ENCODE data around the gene PCDHGA7.
"Not testable (repeated sequence)": the region's sequence is repeated elsewhere in the genome, so short reads cannot be mapped to it uniquely, and the experiment has no call there.

Gene PCDHGA7

DNA sequence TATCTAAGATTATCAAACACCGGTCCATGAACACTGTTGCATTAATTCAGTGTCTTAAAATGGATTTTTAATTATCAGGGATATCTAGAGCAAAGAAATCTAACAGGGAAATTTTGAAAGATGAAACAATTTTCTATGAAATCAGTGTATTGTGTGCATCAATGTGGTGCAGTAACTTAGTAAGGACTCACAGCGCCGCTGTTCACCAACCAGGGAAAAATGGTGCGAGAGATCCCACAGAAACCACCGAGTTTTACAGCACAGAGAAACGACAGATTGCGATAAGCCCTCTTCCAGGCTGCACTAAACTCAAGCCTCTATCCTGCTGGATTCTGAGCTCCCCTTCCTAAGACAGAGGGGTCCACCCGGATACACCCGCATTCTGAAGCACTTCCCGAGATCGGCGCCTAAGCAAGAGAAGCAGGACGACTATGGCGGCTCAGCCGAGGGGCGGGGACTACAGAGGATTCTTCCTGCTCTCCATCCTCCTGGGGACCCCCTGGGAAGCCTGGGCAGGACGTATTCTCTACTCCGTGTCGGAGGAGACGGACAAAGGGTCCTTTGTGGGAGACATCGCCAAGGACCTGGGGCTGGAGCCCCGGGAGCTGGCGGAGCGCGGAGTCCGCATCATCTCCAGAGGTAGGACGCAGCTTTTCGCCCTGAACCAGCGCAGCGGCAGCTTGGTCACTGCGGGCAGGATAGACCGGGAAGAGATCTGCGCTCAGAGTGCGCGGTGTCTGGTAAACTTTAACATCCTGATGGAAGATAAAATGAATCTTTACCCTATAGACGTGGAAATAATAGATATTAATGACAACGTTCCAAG, at the start of gene PCDHGA7:
Gene PCDHGA7 (plus strand): TSS at position 274 of the 826 bp plus-strand sequence. CDS start 158 bp downstream, at position 432.
- H3K27ac ChIP-seq = no peak within 1 kb of the TSS
- TF ChIP-seq, protein P1, sequence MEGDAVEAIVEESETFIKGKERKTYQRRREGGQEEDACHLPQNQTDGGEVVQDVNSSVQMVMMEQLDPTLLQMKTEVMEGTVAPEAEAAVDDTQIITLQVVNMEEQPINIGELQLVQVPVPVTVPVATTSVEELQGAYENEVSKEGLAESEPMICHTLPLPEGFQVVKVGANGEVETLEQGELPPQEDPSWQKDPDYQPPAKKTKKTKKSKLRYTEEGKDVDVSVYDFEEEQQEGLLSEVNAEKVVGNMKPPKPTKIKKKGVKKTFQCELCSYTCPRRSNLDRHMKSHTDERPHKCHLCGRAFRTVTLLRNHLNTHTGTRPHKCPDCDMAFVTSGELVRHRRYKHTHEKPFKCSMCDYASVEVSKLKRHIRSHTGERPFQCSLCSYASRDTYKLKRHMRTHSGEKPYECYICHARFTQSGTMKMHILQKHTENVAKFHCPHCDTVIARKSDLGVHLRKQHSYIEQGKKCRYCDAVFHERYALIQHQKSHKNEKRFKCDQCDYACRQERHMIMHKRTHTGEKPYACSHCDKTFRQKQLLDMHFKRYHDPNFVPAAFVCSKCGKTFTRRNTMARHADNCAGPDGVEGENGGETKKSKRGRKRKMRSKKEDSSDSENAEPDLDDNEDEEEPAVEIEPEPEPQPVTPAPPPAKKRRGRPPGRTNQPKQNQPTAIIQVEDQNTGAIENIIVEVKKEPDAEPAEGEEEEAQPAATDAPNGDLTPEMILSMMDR (conservative IDR thresholded peaks at IDR 0.05) = no peak

DNA sequence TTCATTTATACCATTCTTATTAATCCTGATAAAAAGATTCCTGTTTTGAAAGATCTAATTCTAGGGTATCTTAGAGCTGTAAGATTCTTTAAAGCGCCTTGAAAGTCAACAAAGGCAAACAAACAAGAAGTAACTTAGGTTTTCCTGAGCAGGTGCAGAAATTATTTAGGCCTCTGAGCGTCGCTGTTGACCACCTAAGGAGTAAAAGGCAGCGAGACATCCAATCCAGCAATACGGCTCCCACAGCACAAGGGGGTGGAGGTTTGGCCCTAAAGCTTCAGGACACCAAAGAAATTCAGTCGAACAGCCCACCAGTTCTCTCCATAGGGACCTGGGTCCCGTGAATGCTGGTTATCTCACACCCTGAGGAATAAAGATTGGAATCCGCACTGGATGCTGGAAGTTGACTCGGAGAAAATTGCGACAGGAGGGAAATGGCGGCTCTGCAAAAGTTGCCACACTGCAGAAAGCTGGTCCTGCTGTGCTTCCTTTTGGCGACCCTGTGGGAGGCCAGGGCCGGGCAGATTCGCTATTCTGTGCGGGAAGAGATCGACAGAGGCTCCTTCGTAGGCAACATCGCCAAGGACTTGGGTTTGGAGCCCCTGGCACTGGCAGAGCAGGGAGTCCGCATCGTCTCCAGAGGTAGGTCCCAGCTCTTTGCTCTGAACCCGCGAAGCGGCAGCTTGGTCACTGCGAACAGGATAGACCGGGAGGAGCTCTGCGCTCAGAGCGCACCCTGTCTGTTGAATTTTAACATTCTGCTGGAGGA, 43.8 kb upstream of the PCDHGA7 start, which contains the start of gene PCDHGA2:
Gene PCDHGA2 (plus strand): TSS at position 223 of the 769 bp plus-strand sequence.
- TF ChIP-seq, protein P1 (conservative IDR thresholded peaks at IDR 0.05) = peak; percentile 75
- peak within 1 kb of the TSS; percentile 11; the same call in 1 of the 2 replicates for H3K27ac ChIP-seq

DNA sequence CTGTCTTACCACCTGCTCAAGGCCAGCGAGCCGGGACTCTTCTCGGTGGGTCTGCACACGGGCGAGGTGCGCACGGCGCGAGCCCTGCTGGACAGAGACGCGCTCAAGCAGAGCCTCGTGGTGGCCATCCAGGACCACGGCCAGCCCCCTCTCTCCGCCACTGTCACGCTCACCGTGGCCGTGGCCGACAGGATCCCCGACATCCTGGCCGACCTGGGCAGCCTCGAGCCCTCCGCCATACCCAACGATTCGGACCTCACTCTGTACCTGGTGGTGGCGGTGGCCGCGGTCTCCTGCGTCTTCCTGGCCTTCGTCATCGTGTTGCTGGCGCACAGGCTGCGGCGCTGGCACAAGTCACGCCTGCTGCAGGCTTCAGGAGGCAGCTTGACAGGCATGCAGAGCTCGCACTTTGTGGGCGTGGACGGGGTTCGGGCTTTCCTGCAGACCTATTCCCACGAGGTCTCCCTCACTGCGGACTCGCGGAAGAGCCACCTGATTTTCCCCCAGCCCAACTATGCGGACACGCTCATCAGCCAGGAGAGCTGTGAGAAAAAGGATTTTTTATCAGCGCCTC, 41.7 kb upstream of the PCDHGA7 start:
- H3K27ac ChIP-seq = not testable (repeated sequence)

DNA sequence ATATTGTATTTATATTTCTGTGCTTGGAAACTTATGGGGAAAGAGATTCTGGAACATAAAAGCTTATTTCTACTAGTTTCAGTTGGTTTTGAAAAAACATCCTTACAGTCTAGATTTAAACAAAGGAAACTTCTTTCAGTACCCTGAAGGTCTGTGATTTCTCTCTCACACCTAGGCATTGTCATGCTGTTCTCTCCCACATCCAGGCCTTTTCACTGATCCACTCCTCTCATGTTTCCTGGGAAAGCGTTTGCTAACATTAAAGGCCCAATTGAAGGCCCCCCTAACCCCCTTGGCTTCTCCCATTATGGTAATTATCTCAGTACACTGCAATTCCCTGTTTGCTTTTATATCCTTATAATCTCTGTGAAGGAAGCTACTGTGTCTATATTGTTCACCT, 39.8 kb upstream of the PCDHGA7 start:
- no peak overlapping the region for H3K27ac ChIP-seq
- TF ChIP-seq, protein P1 (conservative IDR thresholded peaks at IDR 0.05) = no peak

DNA sequence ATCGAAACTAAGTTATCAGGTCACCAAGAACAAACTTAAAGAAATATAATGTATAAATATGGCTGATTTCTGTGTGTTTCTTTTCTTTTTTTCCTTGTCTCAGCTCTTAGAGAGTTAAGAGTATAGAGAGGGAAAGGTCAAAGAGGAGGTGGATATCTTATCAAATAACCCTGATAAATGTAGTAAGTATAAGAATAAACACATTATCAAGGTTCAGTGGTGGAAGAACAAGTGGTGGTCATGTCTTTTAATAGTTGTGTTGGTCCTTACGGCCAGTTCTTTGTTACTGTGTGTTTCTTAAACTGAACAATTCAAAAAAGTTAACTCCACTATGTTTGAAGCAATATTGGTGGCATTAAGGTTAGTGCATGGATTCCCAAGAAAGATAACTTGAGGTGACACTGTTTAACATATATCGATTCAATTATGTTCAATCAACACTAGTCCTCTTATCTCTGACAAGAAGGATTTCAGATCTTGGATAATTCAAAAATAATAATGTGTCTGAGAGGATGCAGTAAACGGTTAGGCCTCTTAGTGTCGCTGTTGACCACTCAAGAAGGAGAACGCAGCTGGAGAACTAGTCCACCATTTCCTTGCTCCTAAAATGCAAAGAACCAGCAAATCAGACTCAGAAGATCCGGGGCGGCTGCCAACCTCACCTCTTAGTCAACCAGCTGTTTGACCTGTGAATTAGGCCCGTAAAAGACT, 39.1 kb upstream of the PCDHGA7 start, which contains the start of gene PCDHGA3:
Gene PCDHGA3 (plus strand): TSS at position 588 of the 711 bp plus-strand sequence. CDS start 205 bp downstream, outside the sequence.
- H3K27ac ChIP-seq = no peak within 1 kb of the TSS

DNA sequence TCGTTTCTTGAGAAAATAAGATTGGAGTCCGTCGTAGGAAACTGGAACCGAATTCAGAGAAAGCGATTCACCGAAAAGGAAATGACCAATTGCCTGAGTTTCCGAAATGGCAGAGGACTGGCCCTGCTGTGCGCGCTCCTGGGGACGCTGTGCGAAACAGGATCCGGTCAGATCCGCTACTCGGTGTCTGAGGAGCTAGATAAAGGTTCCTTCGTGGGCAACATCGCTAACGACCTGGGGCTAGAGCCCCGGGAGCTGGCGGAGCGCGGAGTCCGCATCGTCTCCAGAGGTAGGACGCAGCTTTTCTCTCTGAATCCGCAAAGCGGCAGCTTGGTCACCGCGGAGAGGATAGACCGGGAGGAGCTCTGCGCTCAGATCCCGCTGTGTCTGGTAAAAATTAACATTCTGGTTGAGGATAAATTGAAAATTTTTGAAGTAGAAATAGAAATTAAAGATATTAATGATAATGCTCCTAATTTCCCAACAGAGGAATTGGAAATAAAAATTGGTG, 38.5 kb upstream of the PCDHGA7 start:
- TF ChIP-seq, protein P1 (conservative IDR thresholded peaks at IDR 0.05) = no peak
- no peak overlapping the region for H3K27ac ChIP-seq

More for the DNA sequence above, 39.1 kb upstream of the PCDHGA7 start, which contains the start of gene PCDHGA3:
- TF ChIP-seq, protein P1 (conservative IDR thresholded peaks at IDR 0.05) = no peak; the same call in 1 of the 2 replicates

DNA sequence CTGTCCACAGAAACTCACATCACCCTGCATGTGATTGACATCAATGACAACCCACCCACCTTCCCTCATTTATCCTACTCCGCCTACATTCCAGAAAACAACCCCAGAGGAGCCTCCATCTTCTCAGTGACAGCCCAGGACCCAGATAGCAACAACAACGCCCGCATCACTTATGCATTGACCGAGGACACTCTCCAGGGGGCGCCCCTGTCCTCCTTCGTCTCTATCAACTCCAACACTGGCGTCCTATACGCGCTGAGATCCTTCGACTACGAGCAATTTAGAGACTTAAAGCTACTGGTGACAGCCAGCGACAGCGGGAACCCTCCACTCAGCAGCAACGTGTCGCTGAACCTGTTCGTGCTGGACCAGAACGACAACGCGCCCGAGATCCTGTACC, 37.2 kb upstream of the PCDHGA7 start:
- no peak overlapping the region for H3K27ac ChIP-seq
- TF ChIP-seq, protein P1 (conservative IDR thresholded peaks at IDR 0.05) = no peak

DNA sequence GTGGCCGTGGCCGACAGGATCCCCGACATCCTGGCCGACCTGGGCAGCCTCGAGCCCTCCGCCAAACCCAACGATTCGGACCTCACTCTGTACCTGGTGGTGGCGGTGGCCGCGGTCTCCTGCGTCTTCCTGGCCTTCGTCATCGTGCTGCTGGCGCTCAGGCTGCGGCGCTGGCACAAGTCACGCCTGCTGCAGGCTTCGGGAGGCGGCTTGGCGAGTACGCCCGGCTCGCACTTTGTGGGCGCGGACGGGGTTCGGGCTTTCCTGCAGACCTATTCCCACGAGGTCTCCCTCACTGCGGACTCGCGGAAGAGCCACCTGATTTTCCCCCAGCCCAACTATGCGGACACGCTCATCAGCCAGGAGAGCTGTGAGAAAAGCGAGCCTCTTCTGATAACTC, 36.5 kb upstream of the PCDHGA7 start:
- H3K27ac ChIP-seq = not testable (repeated sequence)

Measured in VCaP (cell line).